ENCODE data around the gene CPS1.

Gene CPS1

GRCh38 chr2:210599476-210599875, 43.1 kb downstream of the CPS1 start:
- in situ Hi-C loops (cut with MboI; ENCODE audit: low sequenced_read_pairs), result no loop called here

GRCh38 chr2:210604666-210605065, 48.3 kb downstream of the CPS1 start:
- in situ Hi-C loops (cut with MboI; ENCODE audit: low sequenced_read_pairs), result no loop called here

DNA sequence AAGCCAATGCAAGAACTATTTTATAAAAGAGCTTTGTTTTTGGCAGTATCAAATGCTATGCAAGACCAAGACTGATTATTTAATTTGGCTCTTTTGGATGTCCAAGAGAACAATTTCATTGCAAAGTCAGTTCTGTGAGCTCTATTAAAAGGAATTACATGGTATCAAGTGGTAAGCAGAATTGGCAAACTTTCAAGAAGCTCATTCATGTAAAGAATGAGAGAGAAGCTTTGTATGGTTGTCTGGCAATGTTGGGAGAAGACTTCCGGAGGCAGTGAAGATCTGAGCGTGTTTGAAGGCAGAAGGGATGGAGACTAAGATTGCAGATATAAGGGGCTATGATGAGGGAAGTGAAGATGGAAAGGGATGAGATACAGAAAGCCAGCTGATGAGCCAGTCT, 49.6 kb downstream of the CPS1 start:
- in situ Hi-C loops (cut with MboI; ENCODE audit: low sequenced_read_pairs), result no loop called here

GRCh38 chr2:210611466-210611865, 55.1 kb downstream of the CPS1 start:
- in situ Hi-C loops (cut with MboI; ENCODE audit: low sequenced_read_pairs), result no loop called here

- in situ Hi-C loops (cut with MboI; ENCODE audit: low sequenced_read_pairs), result no loop called here
These were observed 59.7 kb downstream of the CPS1 start for GRCh38 chr2:210616074-210616473.

DNA sequence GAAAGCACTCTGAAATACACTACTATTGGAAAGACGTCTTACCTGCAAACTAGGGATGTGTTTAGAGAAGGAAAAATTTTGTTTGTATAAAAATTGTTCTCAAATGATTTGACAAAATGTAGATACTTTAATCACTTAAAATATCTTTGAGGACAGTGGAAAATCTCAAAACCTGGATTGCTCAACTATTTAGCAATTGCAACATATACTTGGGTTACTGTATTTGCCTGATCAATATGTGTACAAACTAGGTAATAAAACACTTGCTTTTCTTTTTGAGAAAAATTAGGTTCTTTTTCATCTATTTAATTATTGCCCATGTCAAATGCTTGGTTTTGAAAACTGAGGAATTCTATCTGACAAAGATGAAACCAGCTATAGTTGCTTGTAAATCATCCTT, 60.9 kb downstream of the CPS1 start:
- in situ Hi-C loops (cut with MboI; ENCODE audit: low sequenced_read_pairs), result no loop called here

GRCh38 chr2:210617732-210618330, 61.4 kb downstream of the CPS1 start:
- in situ Hi-C loops (cut with MboI; ENCODE audit: low sequenced_read_pairs), result no loop called here

GRCh38 chr2:210620456-210620855, 64.1 kb downstream of the CPS1 start:
- in situ Hi-C loops (cut with MboI; ENCODE audit: low sequenced_read_pairs), result no loop called here

- in situ Hi-C loops (cut with MboI; ENCODE audit: low sequenced_read_pairs), result no loop called here
These were observed 67.1 kb downstream of the CPS1 start for GRCh38 chr2:210623506-210623905.

- in situ Hi-C loops (cut with MboI; ENCODE audit: low sequenced_read_pairs), result no loop called here
These were observed 70.5 kb downstream of the CPS1 start for GRCh38 chr2:210626849-210627248.

DNA sequence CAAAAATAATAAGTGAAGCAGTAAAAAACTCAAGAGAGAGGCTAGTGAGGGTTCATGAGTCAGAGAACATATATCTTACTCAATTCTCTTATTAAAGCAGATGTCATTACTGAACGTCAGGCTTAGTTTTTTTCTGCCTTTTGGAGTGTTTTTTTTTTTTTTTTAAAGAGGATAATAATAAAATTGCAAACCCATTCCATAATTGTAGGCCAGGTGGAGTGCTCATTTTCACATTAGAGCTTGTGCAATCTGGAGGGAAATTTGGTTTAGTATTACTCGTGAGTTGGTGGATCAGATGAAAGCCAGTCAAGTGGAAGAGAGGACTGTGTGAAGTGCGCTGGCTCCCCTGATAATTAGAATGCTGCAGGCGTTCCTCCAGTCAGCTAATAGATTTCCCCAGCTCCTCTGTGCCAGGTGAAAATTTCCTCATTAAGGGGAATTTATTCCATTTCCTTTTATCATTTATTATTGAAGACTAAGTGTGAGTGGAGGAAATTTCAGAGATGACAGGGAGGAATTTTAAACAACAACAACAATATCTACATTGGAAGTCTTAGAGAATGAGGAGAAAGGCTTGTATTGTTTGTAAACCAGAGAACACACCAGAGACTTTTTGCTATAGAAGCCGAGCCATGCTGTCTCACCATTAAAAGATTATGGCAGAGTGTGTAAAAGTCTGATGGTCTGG, 74.6 kb downstream of the CPS1 start:
- in situ Hi-C loops (cut with MboI; ENCODE audit: low sequenced_read_pairs), result no loop called here

- in situ Hi-C loops (cut with MboI; ENCODE audit: low sequenced_read_pairs), result no loop called here
These were observed 77.3 kb downstream of the CPS1 start for GRCh38 chr2:210633699-210634098.

DNA sequence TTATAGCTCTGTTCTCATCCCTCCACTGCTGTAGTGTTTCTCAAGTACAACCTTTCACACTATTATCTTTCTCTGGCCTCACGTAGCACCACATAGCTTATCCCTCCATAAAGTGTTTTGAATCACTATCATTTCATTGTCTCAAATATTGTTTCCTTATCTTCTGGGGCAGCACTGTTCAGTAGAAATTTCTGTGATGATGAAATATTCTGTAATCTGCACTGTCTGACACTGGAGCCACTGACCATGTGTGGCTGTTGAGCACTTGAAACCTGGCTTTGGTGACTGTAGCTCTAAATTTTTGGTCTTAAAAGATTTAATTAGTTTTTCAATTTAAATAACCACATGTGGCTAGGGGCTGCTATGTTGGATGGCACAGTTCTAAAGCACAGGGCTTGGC, 78.9 kb downstream of the CPS1 start:
- in situ Hi-C loops (cut with MboI; ENCODE audit: low sequenced_read_pairs), result no loop called here

DNA sequence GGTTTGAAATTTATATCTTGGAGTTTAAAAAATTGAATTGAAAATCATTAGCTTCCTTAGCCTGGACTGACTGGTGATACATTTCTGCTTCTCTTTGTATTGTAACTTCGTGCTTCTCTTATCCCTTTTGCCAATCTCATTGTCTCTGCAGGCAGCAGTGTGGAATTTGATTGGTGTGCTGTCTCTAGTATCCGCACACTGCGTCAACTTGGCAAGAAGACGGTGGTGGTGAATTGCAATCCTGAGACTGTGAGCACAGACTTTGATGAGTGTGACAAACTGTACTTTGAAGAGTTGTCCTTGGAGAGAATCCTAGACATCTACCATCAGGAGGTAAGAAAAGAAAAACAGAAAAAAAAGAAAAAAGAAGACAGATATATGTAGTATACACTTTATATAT, 85.9 kb downstream of the CPS1 start:
- in situ Hi-C loops (cut with MboI; ENCODE audit: low sequenced_read_pairs), result no loop called here

DNA sequence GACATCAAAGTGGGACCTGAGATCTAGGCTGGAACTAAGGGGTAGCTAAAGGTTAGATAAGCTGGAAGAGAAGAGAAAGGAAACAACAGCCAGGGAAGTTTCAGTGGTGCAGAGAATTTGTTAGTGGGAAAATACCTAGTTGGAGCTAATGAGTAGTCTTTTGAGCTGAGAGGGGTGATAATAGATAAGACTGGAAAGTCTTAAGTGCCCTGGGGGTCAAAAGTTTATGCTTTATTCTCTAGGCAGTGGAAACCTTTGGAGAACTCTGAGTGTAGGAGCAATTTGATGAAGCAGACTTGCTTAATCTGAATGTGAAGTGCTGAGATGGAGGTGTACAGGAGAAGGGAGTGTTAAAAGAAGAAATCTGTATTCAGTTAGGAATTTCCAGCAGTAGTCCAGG, 90.8 kb downstream of the CPS1 start:
- in situ Hi-C loops (cut with MboI; ENCODE audit: low sequenced_read_pairs), result no loop called here

DNA sequence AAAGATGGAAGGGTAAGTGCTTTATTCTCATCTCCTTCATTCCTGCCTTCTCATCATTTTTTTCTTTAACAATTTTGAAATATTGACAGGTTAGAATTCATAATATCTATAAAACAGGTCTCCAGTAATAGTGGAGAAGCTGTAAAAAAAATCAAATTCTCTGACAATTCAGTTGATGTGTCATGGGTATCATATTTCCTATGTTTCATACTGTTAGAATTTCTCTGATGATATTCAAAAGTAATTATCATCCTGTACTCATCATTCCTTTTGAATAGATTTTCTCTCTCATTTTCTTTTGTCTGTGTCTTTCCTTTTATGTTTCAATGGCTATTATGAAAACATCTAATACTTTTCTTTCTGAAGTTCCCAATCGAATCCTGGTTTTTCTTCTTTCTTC, 97.7 kb downstream of the CPS1 start:
- in situ Hi-C loops (cut with MboI; ENCODE audit: low sequenced_read_pairs), result no loop called here

DNA sequence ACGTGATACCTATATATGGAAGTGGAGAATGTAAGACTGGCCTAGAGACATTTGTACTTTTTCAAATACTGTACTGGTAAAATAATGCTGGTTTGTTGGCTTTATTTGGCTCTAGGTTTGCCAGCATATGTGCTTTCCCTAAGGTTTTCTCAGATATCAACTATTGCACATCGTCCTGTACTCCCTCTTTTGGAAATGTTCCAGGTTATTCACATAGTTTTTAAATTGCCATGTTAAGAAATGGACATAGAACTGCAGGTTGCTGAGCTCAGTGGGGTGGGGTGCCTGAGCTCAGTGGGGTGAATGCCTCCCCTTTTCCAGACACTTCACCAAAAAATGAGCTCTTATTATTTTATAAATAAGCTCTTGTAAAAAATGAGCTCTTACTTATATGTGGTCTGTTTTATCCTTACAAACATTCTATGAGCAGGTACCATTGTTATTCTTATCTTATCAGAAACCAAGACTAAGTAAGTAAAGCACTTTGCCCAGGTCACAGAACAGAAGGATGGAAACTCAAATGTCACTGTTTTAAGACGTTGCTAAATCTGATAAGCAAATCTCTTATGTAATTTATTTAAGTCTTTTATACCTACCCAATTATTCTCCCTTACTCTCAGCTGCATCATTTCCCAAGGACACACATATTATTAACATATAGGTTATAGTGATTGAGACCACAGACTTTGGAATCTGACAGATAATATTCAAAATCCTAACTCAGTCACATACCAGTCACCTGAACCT, 99.0 kb downstream of the CPS1 start:
- in situ Hi-C loops (cut with MboI; ENCODE audit: low sequenced_read_pairs), result no loop called here

DNA sequence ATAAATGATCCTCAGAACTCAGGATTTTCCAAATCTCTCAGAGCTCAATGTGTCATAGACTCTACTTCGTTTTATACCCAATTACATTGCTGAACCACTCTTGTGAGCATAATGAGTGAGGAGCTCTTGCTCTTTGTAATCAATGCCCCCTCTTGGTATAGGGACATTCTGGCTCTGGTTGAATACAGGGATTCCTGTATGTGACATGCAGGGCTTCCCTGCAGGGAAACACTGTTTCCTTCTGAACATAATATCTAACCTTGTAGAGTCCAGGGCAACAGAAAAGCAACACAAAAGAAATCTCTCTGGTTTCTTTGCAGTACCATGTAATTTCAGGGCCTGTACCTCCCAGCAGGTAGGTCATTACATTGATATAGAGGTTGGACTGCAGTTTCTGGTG, 101.5 kb downstream of the CPS1 start:
- in situ Hi-C loops (cut with MboI; ENCODE audit: low sequenced_read_pairs), result no loop called here

- in situ Hi-C loops (cut with MboI; ENCODE audit: low sequenced_read_pairs), result no loop called here
These were observed 104.4 kb downstream of the CPS1 start for GRCh38 chr2:210660751-210661150.

- in situ Hi-C loops (cut with MboI; ENCODE audit: low sequenced_read_pairs), result no loop called here
These were observed 106.2 kb downstream of the CPS1 start for GRCh38 chr2:210662560-210662959.

DNA sequence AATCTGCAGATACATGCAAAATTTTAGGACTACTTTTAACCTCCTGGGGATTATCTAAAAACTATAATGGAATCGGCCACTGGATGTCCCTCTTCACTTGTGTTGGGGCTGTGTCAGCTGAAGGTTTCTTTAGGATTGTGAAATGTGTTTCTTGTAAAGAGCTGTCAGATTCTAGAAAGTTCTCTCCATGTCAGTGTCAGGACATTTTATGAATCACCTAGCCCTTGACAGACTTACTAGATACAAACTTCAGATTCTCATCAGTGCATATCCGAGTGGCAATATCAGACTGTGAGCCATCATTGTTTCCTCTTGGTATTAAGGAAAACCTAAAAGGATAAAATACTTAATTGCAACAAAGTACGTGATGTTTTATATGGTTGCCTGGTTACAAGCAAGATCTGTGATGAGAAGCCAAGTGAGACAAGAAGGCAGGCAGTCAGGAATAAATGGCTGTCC, 107.3 kb downstream of the CPS1 start:
- in situ Hi-C loops (cut with MboI; ENCODE audit: low sequenced_read_pairs), result no loop called here

GRCh38 chr2:210667711-210668110, 111.3 kb downstream of the CPS1 start:
- in situ Hi-C loops (cut with MboI; ENCODE audit: low sequenced_read_pairs), result no loop called here

Data from HL-60/S4 (cell line).